ENCODE data around the gene GPRIN1.

The GPRIN1 gene

DNA sequence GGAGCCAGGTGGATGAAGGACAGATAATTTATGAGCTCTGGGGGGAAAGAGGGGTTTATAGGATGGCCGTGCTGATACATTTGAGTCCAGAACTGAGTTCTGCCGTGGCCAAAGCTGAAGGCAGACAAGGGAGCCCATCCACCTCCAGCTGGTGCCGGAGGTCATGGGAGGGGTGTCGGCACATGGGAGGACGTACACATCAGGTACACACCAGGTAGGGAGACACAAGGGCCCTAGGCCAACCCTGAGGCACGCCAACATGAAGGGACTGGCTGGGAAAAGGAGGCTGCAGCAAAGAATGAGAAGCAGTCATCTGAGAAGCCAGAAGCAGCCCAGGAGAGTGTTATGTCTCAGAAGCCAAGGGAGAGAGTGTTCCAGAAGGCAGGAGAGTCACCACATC lies 2.1 kb upstream of the GPRIN1 start:
- 87% methylated on average over 6 of the region's 6 CpGs for WGBS
- Histone ChIP-seq H3K18ac (ENCODE audit: low read depth in 1 of 2, low read length in 2 of 2) (no peak overlapping the region), H3K4me2 (ENCODE audit: low read length, poor library complexity, severe bottlenecking) (no peak overlapping the region), H2AFZ (ENCODE audit: low read depth, low read length) (no peak overlapping the region), H3K36me3 (ENCODE audit: control insufficient read depth in 1 of 2, insufficient read depth in 2 of 2, low read depth in 1 of 2, low read length in 2 of 2) (no peaks in the 10 kb centered on the region), H4K8ac (ENCODE audit: low read length) (no peak overlapping the region), H3K9ac (ENCODE audit: low read length) (no peak overlapping the region), H3K27me3 (ENCODE audit: control insufficient read depth in 1 of 2, insufficient read depth in 1 of 2, low read length in 2 of 2) (no peaks in the 10 kb centered on the region), H3K79me1 (replicated peaks; ENCODE audit: low read length, poor library complexity, severe bottlenecking) (peaks cover 9% of the 10 kb centered on the region), H3K4me1 (ENCODE audit: control insufficient read depth, insufficient read depth, low read depth, low read length) (peaks cover 47% of the 10 kb centered on the region), H2AK5ac (ENCODE audit: low read length, severe bottlenecking) (no peak overlapping the region), H2BK5ac (ENCODE audit: low read depth, low read length, poor library complexity, severe bottlenecking) (no peak overlapping the region), H3K4ac (ENCODE audit: low read depth in 1 of 2, low read length in 2 of 2) (no peak overlapping the region), H3K9me3 (ENCODE audit: control insufficient read depth, low read length) (no peaks in the 10 kb centered on the region), H2BK120ac (ENCODE audit: low read depth, low read length) (no peak overlapping the region), H4K91ac (ENCODE audit: low read length) (peak overlapping the region; percentile 31), H2BK15ac (ENCODE audit: low read depth, poor library complexity, severe bottlenecking) (no peak overlapping the region), H3K27ac (ENCODE audit: low read length, poor library complexity, severe bottlenecking) (no peak overlapping the region), H2BK12ac (ENCODE audit: low read length in 2 of 2) (no peak overlapping the region), H3K4me3 (ENCODE audit: insufficient read depth in 1 of 2, low read depth in 1 of 2, low read length in 2 of 2) (no peak overlapping the region), H3K14ac (ENCODE audit: low read length in 2 of 2) (no peak overlapping the region), H3K23ac (ENCODE audit: low read length in 2 of 2) (no peak overlapping the region)
- DNase-seq = no peak

DNA sequence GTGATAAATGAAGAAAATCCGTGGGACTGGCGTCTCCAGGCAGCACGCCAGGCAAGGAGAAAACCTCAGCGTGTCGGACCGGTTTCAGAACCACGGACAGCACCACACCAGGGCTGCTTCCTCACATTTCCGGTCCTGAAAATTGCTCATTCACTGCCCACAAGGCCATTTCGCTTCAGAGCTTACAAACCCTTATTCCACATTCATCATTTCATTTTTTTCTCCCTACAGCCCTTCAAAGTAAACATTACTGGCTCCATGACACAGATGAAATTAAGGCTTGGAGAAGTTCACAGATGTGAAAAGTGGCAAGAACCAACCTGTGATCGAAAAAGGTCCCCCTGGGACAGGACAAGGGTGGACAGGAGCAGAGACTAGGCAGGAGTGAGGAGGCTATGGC lies 1.5 kb upstream of the GPRIN1 start:
- Histone ChIP-seq H4K8ac (ENCODE audit: low read length) (no peak overlapping the region), H3K4me2 (ENCODE audit: low read length, poor library complexity, severe bottlenecking) (no peak overlapping the region), H2BK15ac (ENCODE audit: low read depth, poor library complexity, severe bottlenecking) (no peak overlapping the region), H2BK12ac (ENCODE audit: low read length in 2 of 2) (no peak overlapping the region), H3K9ac (ENCODE audit: low read length) (no peak overlapping the region), H2BK5ac (ENCODE audit: low read depth, low read length, poor library complexity, severe bottlenecking) (no peak overlapping the region), H2AK5ac (ENCODE audit: low read length, severe bottlenecking) (no peak overlapping the region), H3K23ac (ENCODE audit: low read length in 2 of 2) (no peak overlapping the region), H4K91ac (ENCODE audit: low read length) (no peak overlapping the region), H3K36me3 (ENCODE audit: control insufficient read depth in 1 of 2, insufficient read depth in 2 of 2, low read depth in 1 of 2, low read length in 2 of 2) (peaks cover 0 to 4% of the 10 kb centered on the region in 2 experiments), H3K14ac (ENCODE audit: low read length in 2 of 2) (no peak overlapping the region), H3K4me3 (ENCODE audit: insufficient read depth in 1 of 2, low read depth in 1 of 2, low read length in 2 of 2) (no peak overlapping the region), H3K4me1 (ENCODE audit: control insufficient read depth, insufficient read depth, low read depth, low read length) (peaks cover 42% of the 10 kb centered on the region), H3K18ac (ENCODE audit: low read depth in 1 of 2, low read length in 2 of 2) (no peak overlapping the region), H3K79me1 (replicated peaks; ENCODE audit: low read length, poor library complexity, severe bottlenecking) (peaks cover 14% of the 10 kb centered on the region), H3K4ac (ENCODE audit: low read depth in 1 of 2, low read length in 2 of 2) (no peak overlapping the region), H2AFZ (ENCODE audit: low read depth, low read length) (no peak overlapping the region), H3K27ac (ENCODE audit: low read length, poor library complexity, severe bottlenecking) (no peak overlapping the region), H3K27me3 (ENCODE audit: control insufficient read depth in 1 of 2, insufficient read depth in 1 of 2, low read length in 2 of 2) (no peaks in the 10 kb centered on the region), H2BK120ac (ENCODE audit: low read depth, low read length) (no peak overlapping the region), H3K9me3 (ENCODE audit: control insufficient read depth, low read length) (no peaks in the 10 kb centered on the region)
- WGBS = 12% methylated on average over 10 of the region's 10 CpGs
- peak; percentile 86 for DNase-seq

DNA sequence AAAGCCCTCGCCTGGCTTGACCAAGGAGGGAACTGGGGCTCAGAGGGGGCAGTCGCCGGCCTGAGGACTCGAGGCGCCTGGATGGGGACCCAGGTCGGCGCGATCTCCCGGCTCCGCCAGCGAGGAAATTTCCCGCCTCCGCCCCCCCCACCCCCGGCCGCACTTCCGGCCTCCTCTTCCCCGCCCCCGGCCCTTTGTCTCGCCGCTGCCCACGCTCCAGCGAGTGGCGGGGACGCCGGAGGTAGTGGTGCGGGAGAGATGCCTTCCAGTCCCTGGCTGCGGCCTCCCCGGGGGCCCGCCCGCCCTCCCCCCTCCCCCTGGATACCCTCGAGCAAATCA lies 448 bp upstream of the GPRIN1 start:
- Histone ChIP-seq H4K91ac (ENCODE audit: low read length) (no peak overlapping the region), H3K4me2 (ENCODE audit: low read length, poor library complexity, severe bottlenecking) (peak overlapping the region; percentile 92), H2BK15ac (ENCODE audit: low read depth, poor library complexity, severe bottlenecking) (peak overlapping the region; percentile 83), H3K36me3 (ENCODE audit: control insufficient read depth in 1 of 2, insufficient read depth in 2 of 2, low read depth in 1 of 2, low read length in 2 of 2) (peaks cover 0 to 5% of the 10 kb centered on the region in 2 experiments), H3K4ac (ENCODE audit: low read depth in 1 of 2, low read length in 2 of 2) (peak overlapping the region in 1 of 2 experiments; percentile 26), H3K18ac (ENCODE audit: low read depth in 1 of 2, low read length in 2 of 2) (no peak overlapping the region), H2AK5ac (ENCODE audit: low read length, severe bottlenecking) (no peak overlapping the region), H3K27me3 (ENCODE audit: control insufficient read depth in 1 of 2, insufficient read depth in 1 of 2, low read length in 2 of 2) (no peaks in the 10 kb centered on the region), H3K23ac (ENCODE audit: low read length in 2 of 2) (no peak overlapping the region), H3K4me1 (ENCODE audit: control insufficient read depth, insufficient read depth, low read depth, low read length) (peaks cover 34% of the 10 kb centered on the region), H2BK5ac (ENCODE audit: low read depth, low read length, poor library complexity, severe bottlenecking) (no peak overlapping the region), H3K4me3 (ENCODE audit: insufficient read depth in 1 of 2, low read depth in 1 of 2, low read length in 2 of 2) (peak overlapping the region; percentile 79 to 81), H4K8ac (ENCODE audit: low read length) (peak overlapping the region; percentile 56), H3K27ac (ENCODE audit: low read length, poor library complexity, severe bottlenecking) (no peak overlapping the region), H3K79me1 (replicated peaks; ENCODE audit: low read length, poor library complexity, severe bottlenecking) (peaks cover 19% of the 10 kb centered on the region), H3K14ac (ENCODE audit: low read length in 2 of 2) (peak overlapping the region in 1 of 2 experiments; percentile 31), H2AFZ (ENCODE audit: low read depth, low read length) (peak overlapping the region; percentile 21), H2BK12ac (ENCODE audit: low read length in 2 of 2) (peak overlapping the region in 1 of 2 experiments; percentile 22), H2BK120ac (ENCODE audit: low read depth, low read length) (no peak overlapping the region), H3K9ac (ENCODE audit: low read length) (no peak overlapping the region), H3K9me3 (ENCODE audit: control insufficient read depth, low read length) (no peaks in the 10 kb centered on the region)
- WGBS = 0% methylated on average over 5 of the region's 31 CpGs
- DNase-seq = no peak

DNA sequence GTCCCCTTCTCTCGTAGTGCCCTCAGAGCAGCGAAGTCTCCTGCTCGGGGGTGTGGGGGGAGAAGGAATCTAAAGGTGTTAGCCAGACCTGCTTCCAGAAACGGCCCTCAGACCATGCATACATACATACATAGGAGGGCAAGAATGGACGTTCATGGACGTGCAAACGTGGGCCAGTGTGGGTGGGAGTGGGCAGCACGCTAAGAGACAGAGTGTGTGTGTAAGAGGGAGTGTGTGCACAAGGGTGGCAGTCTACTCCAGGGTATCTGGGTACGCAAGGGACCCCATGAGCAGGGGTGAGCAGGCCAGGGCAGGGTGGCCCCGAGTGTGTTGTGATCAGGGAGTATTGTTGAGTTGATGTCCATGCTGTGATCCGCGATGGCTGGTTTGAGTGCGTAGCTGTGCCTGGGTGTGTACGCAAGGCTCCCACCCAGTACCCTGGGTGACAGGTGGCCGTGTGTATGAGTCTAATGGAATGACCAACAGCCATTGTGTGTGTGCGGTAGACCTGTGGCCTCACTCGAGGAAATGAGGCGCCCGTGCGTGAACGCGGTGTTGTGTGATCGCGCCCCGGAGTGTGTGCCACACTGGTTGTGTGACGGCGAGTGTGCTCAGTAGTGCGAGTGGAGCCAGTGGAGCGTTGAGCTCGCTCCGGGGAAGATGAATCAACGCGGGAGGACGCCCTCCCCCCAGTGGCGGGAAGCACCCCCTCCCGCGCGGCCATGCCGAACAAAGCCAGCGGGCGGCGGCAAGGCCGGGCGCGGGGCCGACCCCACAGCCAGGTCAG lies 826 bp downstream of the GPRIN1 start:
- peak overlapping the region in 1 of 2 experiments; percentile 41 for H3K18ac ChIP-seq (ENCODE audit: low read depth in 1 of 2, low read length in 2 of 2)

More for the DNA sequence above, 826 bp downstream of the GPRIN1 start:
- Histone ChIP-seq H3K79me1 (replicated peaks; ENCODE audit: low read length, poor library complexity, severe bottlenecking) (peaks cover 22% of the 10 kb centered on the region), H3K23ac (ENCODE audit: low read length in 2 of 2) (no peak overlapping the region), H2BK12ac (ENCODE audit: low read length in 2 of 2) (no peak overlapping the region), H2BK120ac (ENCODE audit: low read depth, low read length) (no peak overlapping the region), H3K4ac (ENCODE audit: low read depth in 1 of 2, low read length in 2 of 2) (no peak overlapping the region), H3K27me3 (ENCODE audit: control insufficient read depth in 1 of 2, insufficient read depth in 1 of 2, low read length in 2 of 2) (no peaks in the 10 kb centered on the region), H2BK5ac (ENCODE audit: low read depth, low read length, poor library complexity, severe bottlenecking) (no peak overlapping the region), H2AK5ac (ENCODE audit: low read length, severe bottlenecking) (no peak overlapping the region), H3K9ac (ENCODE audit: low read length) (peak overlapping the region; percentile 22), H3K36me3 (ENCODE audit: control insufficient read depth in 1 of 2, insufficient read depth in 2 of 2, low read depth in 1 of 2, low read length in 2 of 2) (peaks cover 0 to 8% of the 10 kb centered on the region in 2 experiments), H3K4me2 (ENCODE audit: low read length, poor library complexity, severe bottlenecking) (peak overlapping the region; percentile 88), H3K4me3 (ENCODE audit: insufficient read depth in 1 of 2, low read depth in 1 of 2, low read length in 2 of 2) (peak overlapping the region; percentile 79), H3K9me3 (ENCODE audit: control insufficient read depth, low read length) (no peaks in the 10 kb centered on the region), H2AFZ (ENCODE audit: low read depth, low read length) (no peak overlapping the region), H3K4me1 (ENCODE audit: control insufficient read depth, insufficient read depth, low read depth, low read length) (peaks cover 27% of the 10 kb centered on the region), H4K91ac (ENCODE audit: low read length) (peak overlapping the region; percentile 28), H3K27ac (ENCODE audit: low read length, poor library complexity, severe bottlenecking) (no peak overlapping the region), H4K8ac (ENCODE audit: low read length) (no peak overlapping the region), H2BK15ac (ENCODE audit: low read depth, poor library complexity, severe bottlenecking) (no peak overlapping the region), H3K14ac (ENCODE audit: low read length in 2 of 2) (peak overlapping the region in 1 of 2 experiments; percentile 30)
- 43% methylated on average over 41 of the region's 46 CpGs for WGBS
- DNase-seq = no peak
